WTC11 (cell line): ENCODE data around the gene EFCAB14. TPM values are rescaled to one million over a fixed set of nuclear protein-coding genes. Genes with fewer than 3 reads are reported as not detected.

Experiments
- ATAC-seq: fragments of 200-7000 bp; cut with Tn5 transposase; 2 replicates; pipeline ENCODE4 v1.10.0; 2021; ENCODE audit warnings: mild to moderate bottlenecking, moderate library complexity
- CTCF ChIA-PET: fragments of 300-600 bp; sonication (Branson Sonifier 250); formaldehyde crosslinking; loops from one replicate; lab custom pipeline; 2021; ENCODE audit warnings: antibody characterized with exemption; lab: Charles Lee
- POLR2A ChIA-PET: fragments of 350-600 bp; sonication (Branson Sonifier 250); formaldehyde crosslinking; loops from one replicate; lab custom pipeline; 2021; ENCODE audit warnings: antibody characterized with exemption; lab: Charles Lee
- DNase-seq: peaks from one replicate; pipeline ENCODE4 v3.0.0; 2021; ENCODE audit warnings: low spot score
- H3K27ac Mint-ChIP-seq: 2 replicates; pipeline ENCODE4 v1.8.0; 2021; ENCODE audit warnings: mixed read lengths
- H3K27me3 Mint-ChIP-seq: 2 replicates; pipeline ENCODE4 v1.8.0; 2021; ENCODE audit warnings: low read depth, mild to moderate bottlenecking, moderate library complexity, mixed read lengths
- H3K36me3 Mint-ChIP-seq: 2 replicates; pipeline ENCODE4 v1.8.0; 2021; ENCODE audit warnings: mixed read lengths
- H3K4me1 Mint-ChIP-seq: 2 replicates; pipeline ENCODE4 v1.8.0; 2022; ENCODE audit warnings: mixed read lengths
- H3K4me3 Mint-ChIP-seq: 2 replicates; pipeline ENCODE4 v1.8.0; 2021; ENCODE audit warnings: mild to moderate bottlenecking, moderate library complexity, mixed read lengths
- H3K9me3 Mint-ChIP-seq: 2 replicates; pipeline ENCODE4 v1.8.0; 2021; ENCODE audit warnings: mixed read lengths
- CBFB ChIP-seq: sonication (generic); formaldehyde crosslinking; IDR thresholded peaks from 2 replicates; pipeline ENCODE4 v1.8.1; 2022; ENCODE audit warnings: mild to moderate bottlenecking, low read depth, missing genetic modification reagents
- JAZF1 ChIP-seq: fragments of 250-450 bp; sonication (Bioruptor Pico); IDR thresholded peaks from 2 replicates; pipeline ENCODE4 v1.9.0; 2021; ENCODE audit warnings: moderate library complexity, mild to moderate bottlenecking, inconsistent platforms
- KAT7 ChIP-seq: sonication (generic); formaldehyde crosslinking; IDR thresholded peaks from 2 replicates; pipeline ENCODE4 v1.8.1; 2023; ENCODE audit warnings: missing genetic modification reagents, mild to moderate bottlenecking, borderline replicate concordance
- MXD4 ChIP-seq: fragments of 250-450 bp; sonication (Bioruptor Pico); IDR thresholded peaks from 2 replicates; pipeline ENCODE4 v1.8.0; 2021; ENCODE audit warnings: mild to moderate bottlenecking, moderate library complexity, borderline replicate concordance
- NR3C1 ChIP-seq: sonication (generic); formaldehyde crosslinking; conservative IDR thresholded peaks from 2 replicates; pipeline ENCODE4 v1.8.1; 2023; ENCODE audit warnings: low read depth, mild to moderate bottlenecking, missing genetic modification reagents
- ZNF396 ChIP-seq: fragments of 250-450 bp; sonication (Bioruptor Pico); IDR thresholded peaks from 2 replicates; pipeline ENCODE4 v1.8.0; 2021; ENCODE audit warnings: mild to moderate bottlenecking, moderate library complexity, borderline replicate concordance
- ZNF423 ChIP-seq: fragments of 250-450 bp; sonication (Bioruptor Pico); IDR thresholded peaks from 2 replicates; pipeline ENCODE4 v2.1.2; 2022; ENCODE audit warnings: mild to moderate bottlenecking, moderate library complexity
- total RNA-seq: library from RNA; stranded (reverse); gene quantifications from 3 replicates; pipeline ENCODE4 v1.2.3, GENCODE V29; 2021
- TF ChIP-seq, protein P1 (sequence below): sonication (generic); formaldehyde crosslinking; IDR thresholded peaks from 2 replicates; pipeline ENCODE4 v1.8.0; 2022; ENCODE audit warnings: mild to moderate bottlenecking, missing genetic modification reagents
- TF ChIP-seq, protein P2 (sequence below): fragments of 250-450 bp; sonication (Bioruptor Pico); IDR thresholded peaks from 2 replicates; pipeline ENCODE4 v1.9.0; 2021; ENCODE audit warnings: mild to moderate bottlenecking, borderline replicate concordance
- TF ChIP-seq, protein P3 (sequence below): fragments of 250-450 bp; sonication (Bioruptor Pico); IDR thresholded peaks from 2 replicates; pipeline ENCODE4 v1.9.0; 2021; ENCODE audit warnings: mild to moderate bottlenecking
- TF ChIP-seq, protein P4 (sequence below): sonication (generic); formaldehyde crosslinking; conservative IDR thresholded peaks from 2 replicates; pipeline ENCODE4 v1.8.1; 2023; ENCODE audit warnings: mild to moderate bottlenecking, low read depth, missing genetic modification reagents, moderate library complexity
- TF ChIP-seq, protein P5 (sequence below): sonication (generic); formaldehyde crosslinking; IDR thresholded peaks from 2 replicates; pipeline ENCODE4 v1.8.1; 2023; ENCODE audit warnings: mild to moderate bottlenecking, missing genetic modification reagents, moderate library complexity

EFCAB14 gene
- total RNA-seq, 1 experiment from 2014 or later = 46.2 TPM

DNA sequence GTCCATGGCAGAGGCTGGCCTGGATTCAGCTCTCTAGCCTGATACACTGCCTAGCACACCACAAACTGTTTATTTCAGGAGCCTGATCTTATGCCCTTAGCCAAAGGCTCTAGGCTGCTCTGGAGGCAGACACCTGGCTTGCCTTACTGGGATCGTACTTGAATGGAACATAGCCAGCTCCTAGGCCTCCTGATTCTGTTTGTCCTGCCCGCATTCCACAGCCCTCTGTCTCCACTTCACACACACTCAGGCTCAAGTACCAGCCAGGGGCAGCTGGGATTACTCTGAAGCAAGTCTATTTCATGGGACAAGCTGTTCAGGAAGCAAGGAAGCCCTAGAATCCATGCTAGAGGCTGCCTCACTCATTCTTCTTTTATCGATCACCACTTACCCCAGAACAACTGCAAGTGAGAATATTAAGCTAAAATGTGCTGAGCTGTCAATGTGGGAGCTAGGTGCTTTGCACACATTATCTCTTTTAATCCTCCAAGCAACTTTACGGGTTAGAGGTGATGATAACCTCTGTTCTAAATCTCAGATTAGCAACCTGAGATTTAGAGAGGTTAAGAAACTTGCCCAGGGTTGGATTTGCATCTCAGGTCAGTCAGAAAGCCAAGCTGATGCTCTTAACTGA lies 48.9 kb upstream of the EFCAB14 start:
- CTCF ChIA-PET = interaction anchor here (1.3 kb wide), 1 partner anchor 411 kb away, joined by 3 read pairs; no protein-coding TSS in a partner anchor
- Mint-ChIP-seq H3K27me3 (peaks cover 38% of the 10 kb centered on the region), H3K4me1 (no peaks in the 10 kb centered on the region), H3K27ac (no peak overlapping the region), H3K4me3 (no peak overlapping the region), H3K36me3 (peaks cover 42% of the 10 kb centered on the region), H3K9me3 (peaks cover 59% of the 10 kb centered on the region)
- POLR2A ChIA-PET = no interaction called here
- TF ChIP-seq KAT7 (CRISPR knock-in tag) (no peak), JAZF1 (CRISPR knock-in tag) (no peak), MXD4 (CRISPR knock-in tag) (no peak), NR3C1 (CRISPR knock-in tag) (no peak), ZNF396 (CRISPR knock-in tag) (no peak), ZNF423 (CRISPR knock-in tag) (no peak), CBFB (CRISPR knock-in tag) (no peak)
- TF ChIP-seq, protein P1, sequence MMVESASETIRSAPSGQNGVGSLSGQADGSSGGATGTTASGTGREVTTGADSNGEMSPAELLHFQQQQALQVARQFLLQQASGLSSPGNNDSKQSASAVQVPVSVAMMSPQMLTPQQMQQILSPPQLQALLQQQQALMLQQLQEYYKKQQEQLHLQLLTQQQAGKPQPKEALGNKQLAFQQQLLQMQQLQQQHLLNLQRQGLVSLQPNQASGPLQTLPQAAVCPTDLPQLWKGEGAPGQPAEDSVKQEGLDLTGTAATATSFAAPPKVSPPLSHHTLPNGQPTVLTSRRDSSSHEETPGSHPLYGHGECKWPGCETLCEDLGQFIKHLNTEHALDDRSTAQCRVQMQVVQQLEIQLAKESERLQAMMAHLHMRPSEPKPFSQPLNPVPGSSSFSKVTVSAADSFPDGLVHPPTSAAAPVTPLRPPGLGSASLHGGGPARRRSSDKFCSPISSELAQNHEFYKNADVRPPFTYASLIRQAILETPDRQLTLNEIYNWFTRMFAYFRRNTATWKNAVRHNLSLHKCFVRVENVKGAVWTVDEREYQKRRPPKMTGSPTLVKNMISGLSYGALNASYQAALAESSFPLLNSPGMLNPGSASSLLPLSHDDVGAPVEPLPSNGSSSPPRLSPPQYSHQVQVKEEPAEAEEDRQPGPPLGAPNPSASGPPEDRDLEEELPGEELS (CRISPR knock-in tag) = no peak
- TF ChIP-seq, protein P2, sequence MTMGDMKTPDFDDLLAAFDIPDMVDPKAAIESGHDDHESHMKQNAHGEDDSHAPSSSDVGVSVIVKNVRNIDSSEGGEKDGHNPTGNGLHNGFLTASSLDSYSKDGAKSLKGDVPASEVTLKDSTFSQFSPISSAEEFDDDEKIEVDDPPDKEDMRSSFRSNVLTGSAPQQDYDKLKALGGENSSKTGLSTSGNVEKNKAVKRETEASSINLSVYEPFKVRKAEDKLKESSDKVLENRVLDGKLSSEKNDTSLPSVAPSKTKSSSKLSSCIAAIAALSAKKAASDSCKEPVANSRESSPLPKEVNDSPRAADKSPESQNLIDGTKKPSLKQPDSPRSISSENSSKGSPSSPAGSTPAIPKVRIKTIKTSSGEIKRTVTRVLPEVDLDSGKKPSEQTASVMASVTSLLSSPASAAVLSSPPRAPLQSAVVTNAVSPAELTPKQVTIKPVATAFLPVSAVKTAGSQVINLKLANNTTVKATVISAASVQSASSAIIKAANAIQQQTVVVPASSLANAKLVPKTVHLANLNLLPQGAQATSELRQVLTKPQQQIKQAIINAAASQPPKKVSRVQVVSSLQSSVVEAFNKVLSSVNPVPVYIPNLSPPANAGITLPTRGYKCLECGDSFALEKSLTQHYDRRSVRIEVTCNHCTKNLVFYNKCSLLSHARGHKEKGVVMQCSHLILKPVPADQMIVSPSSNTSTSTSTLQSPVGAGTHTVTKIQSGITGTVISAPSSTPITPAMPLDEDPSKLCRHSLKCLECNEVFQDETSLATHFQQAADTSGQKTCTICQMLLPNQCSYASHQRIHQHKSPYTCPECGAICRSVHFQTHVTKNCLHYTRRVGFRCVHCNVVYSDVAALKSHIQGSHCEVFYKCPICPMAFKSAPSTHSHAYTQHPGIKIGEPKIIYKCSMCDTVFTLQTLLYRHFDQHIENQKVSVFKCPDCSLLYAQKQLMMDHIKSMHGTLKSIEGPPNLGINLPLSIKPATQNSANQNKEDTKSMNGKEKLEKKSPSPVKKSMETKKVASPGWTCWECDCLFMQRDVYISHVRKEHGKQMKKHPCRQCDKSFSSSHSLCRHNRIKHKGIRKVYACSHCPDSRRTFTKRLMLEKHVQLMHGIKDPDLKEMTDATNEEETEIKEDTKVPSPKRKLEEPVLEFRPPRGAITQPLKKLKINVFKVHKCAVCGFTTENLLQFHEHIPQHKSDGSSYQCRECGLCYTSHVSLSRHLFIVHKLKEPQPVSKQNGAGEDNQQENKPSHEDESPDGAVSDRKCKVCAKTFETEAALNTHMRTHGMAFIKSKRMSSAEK (CRISPR knock-in tag) = no peak
- TF ChIP-seq, protein P3, sequence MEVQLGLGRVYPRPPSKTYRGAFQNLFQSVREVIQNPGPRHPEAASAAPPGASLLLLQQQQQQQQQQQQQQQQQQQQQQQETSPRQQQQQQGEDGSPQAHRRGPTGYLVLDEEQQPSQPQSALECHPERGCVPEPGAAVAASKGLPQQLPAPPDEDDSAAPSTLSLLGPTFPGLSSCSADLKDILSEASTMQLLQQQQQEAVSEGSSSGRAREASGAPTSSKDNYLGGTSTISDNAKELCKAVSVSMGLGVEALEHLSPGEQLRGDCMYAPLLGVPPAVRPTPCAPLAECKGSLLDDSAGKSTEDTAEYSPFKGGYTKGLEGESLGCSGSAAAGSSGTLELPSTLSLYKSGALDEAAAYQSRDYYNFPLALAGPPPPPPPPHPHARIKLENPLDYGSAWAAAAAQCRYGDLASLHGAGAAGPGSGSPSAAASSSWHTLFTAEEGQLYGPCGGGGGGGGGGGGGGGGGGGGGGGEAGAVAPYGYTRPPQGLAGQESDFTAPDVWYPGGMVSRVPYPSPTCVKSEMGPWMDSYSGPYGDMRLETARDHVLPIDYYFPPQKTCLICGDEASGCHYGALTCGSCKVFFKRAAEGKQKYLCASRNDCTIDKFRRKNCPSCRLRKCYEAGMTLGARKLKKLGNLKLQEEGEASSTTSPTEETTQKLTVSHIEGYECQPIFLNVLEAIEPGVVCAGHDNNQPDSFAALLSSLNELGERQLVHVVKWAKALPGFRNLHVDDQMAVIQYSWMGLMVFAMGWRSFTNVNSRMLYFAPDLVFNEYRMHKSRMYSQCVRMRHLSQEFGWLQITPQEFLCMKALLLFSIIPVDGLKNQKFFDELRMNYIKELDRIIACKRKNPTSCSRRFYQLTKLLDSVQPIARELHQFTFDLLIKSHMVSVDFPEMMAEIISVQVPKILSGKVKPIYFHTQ (CRISPR knock-in tag) = no peak
- TF ChIP-seq, protein P4, sequence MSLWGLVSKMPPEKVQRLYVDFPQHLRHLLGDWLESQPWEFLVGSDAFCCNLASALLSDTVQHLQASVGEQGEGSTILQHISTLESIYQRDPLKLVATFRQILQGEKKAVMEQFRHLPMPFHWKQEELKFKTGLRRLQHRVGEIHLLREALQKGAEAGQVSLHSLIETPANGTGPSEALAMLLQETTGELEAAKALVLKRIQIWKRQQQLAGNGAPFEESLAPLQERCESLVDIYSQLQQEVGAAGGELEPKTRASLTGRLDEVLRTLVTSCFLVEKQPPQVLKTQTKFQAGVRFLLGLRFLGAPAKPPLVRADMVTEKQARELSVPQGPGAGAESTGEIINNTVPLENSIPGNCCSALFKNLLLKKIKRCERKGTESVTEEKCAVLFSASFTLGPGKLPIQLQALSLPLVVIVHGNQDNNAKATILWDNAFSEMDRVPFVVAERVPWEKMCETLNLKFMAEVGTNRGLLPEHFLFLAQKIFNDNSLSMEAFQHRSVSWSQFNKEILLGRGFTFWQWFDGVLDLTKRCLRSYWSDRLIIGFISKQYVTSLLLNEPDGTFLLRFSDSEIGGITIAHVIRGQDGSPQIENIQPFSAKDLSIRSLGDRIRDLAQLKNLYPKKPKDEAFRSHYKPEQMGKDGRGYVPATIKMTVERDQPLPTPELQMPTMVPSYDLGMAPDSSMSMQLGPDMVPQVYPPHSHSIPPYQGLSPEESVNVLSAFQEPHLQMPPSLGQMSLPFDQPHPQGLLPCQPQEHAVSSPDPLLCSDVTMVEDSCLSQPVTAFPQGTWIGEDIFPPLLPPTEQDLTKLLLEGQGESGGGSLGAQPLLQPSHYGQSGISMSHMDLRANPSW (CRISPR knock-in tag) = no peak
- TF ChIP-seq, protein P5, sequence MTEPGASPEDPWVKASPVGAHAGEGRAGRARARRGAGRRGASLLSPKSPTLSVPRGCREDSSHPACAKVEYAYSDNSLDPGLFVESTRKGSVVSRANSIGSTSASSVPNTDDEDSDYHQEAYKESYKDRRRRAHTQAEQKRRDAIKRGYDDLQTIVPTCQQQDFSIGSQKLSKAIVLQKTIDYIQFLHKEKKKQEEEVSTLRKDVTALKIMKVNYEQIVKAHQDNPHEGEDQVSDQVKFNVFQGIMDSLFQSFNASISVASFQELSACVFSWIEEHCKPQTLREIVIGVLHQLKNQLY (CRISPR knock-in tag) = no peak
- DNase-seq (no peak), ATAC-seq (no peak)
